Measurements from ENCODE around the gene C16orf82. TPM values are rescaled to one million over a fixed set of nuclear protein-coding genes. Genes with fewer than 3 reads are reported as not detected.

Gene C16orf82
- not detected in 2 replicates for total RNA-seq

GRCh38 chr16:27066668-27067537 is at the start of gene C16orf82:
TSS of gene C16orf82 (plus strand) at chr16:27066927.

Other genes starting within 250 kb of the C16orf82 start
- gene KDM8, start 136.6 kb downstream of the C16orf82 start, total RNA-seq = 2.0 and 2.3 TPM in 2 replicates
- 33.4 and 41.3 TPM in 2 replicates for gene NSMCE1, start 201.8 kb downstream of the C16orf82 start, total RNA-seq
- gene IL4R, start 247.0 kb downstream of the C16orf82 start, total RNA-seq = 10.2 and 13.3 TPM in 2 replicates